CD14-positive monocyte (primary cell): ENCODE data around the gene LYL1. TPM values are rescaled to one million over a fixed set of nuclear protein-coding genes. Genes with fewer than 3 reads are reported as not detected.
A peak's percentile ranks its signal among the peaks of the same experiment; 100 is the strongest.

ENCODE experiments used
- DNase-seq, 3 donors: peaks; one replicate each; pipeline ENCODE4 v3.0.0-alpha.2; 2011 to 2022
- H2AFZ ChIP-seq: 2 replicates; pipeline ENCODE4 v1.6.0; 2012; ENCODE audit warnings: mild to moderate bottlenecking, low read depth, low read length, inconsistent platforms; ENCODE audit not compliant: insufficient read depth, poor library complexity, severe bottlenecking
- H3K27ac ChIP-seq, 2 donors: 1 replicate in 1 of 2; 2 replicates in 1 of 2; pipeline ENCODE4 v1.5.1; 2012 to 2013; ENCODE audit warnings: low read length in 2 of 2, control low read depth in 1 of 2, inconsistent platforms in 1 of 2, low read depth in 1 of 2, mild to moderate bottlenecking in 1 of 2
- H3K27me3 ChIP-seq, 2 donors: one replicate each; pipeline versions ENCODE4 v1.6.0 to v1.6.1; 2011 to 2013; ENCODE audit warnings: low read length in 2 of 2; ENCODE audit not compliant: control insufficient read depth in 2 of 2, insufficient read depth in 2 of 2
- H3K36me3 ChIP-seq, 2 donors: replicated peaks in 1 of 2; 1 replicate in 1 of 2; 2 replicates in 1 of 2; pipeline versions ENCODE4 v1.5.1 to v1.6.1; 2012 to 2013; ENCODE audit warnings: low read length in 2 of 2, control low read depth in 1 of 2, inconsistent platforms in 1 of 2, mild to moderate bottlenecking in 1 of 2; ENCODE audit not compliant: insufficient read depth in 2 of 2, control insufficient read depth in 1 of 2
- H3K4me1 ChIP-seq, 2 donors: 1 replicate in 1 of 2; 2 replicates in 1 of 2; pipeline versions ENCODE4 v1.5.1 to v1.6.1; 2012 to 2013; ENCODE audit warnings: low read length in 2 of 2, control low read depth in 1 of 2, inconsistent platforms in 1 of 2, mild to moderate bottlenecking in 1 of 2, moderate library complexity in 1 of 2; ENCODE audit not compliant: insufficient read depth in 2 of 2, control insufficient read depth in 1 of 2
- H3K4me2 ChIP-seq: replicated peaks from 2 replicates; pipeline ENCODE3; 2012; ENCODE audit warnings: low read length, moderate library complexity, mild to moderate bottlenecking; ENCODE audit not compliant: poor library complexity, severe bottlenecking; ENCODE audit errors: extremely low read depth
- H3K4me3 ChIP-seq, 3 experiments: fragments of 200-600 bp in 1 of 3; sonication (generic) in 1 of 3; replicated peaks in 1 of 3; 1 replicate in 2 of 3; 2 replicates in 1 of 3; pipeline ENCODE4 v1.5.1; 2011 to 2013; ENCODE audit warnings: low read length in 3 of 3, mild to moderate bottlenecking in 3 of 3, control low read depth in 2 of 3, low read depth in 2 of 3, inconsistent platforms in 1 of 3, moderate library complexity in 1 of 3
- H3K79me2 ChIP-seq: 2 replicates; pipeline ENCODE4 v1.6.0; 2012; ENCODE audit warnings: mild to moderate bottlenecking, control low read depth, inconsistent platforms, low read length, moderate library complexity; ENCODE audit not compliant: insufficient read depth
- H3K9ac ChIP-seq: 2 replicates; pipeline ENCODE4 v1.6.0; 2017; ENCODE audit warnings: low read length, mild to moderate bottlenecking; ENCODE audit not compliant: insufficient read depth, poor library complexity, severe bottlenecking
- H3K9me3 ChIP-seq, 2 donors: replicated peaks in 1 of 2; 1 replicate in 1 of 2; 2 replicates in 1 of 2; pipeline versions ENCODE4 v1.5.1 to v1.6.1; 2012 to 2013; ENCODE audit warnings: low read length in 2 of 2, control low read depth in 1 of 2; ENCODE audit not compliant: control insufficient read depth in 1 of 2, insufficient read depth in 1 of 2
- H4K20me1 ChIP-seq: 2 replicates; pipeline ENCODE4 v1.6.0; 2012; ENCODE audit warnings: mild to moderate bottlenecking, low read length, control low read depth, moderate library complexity; ENCODE audit not compliant: insufficient read depth
- H3K27ac Mint-ChIP-seq, 7 donors: one replicate each; pipeline ENCODE4 v1.8.0; 2020; ENCODE audit warnings: mild to moderate bottlenecking in 7 of 7, mixed read lengths in 7 of 7, moderate library complexity in 6 of 7, inconsistent platforms in 2 of 7
- H3K27me3 Mint-ChIP-seq, 3 donors: one replicate each; pipeline ENCODE4 v1.8.0; 2021 to 2022; ENCODE audit warnings: low read depth in 3 of 3, mild to moderate bottlenecking in 3 of 3, mixed read lengths in 3 of 3, moderate library complexity in 3 of 3, inconsistent platforms in 1 of 3
- H3K36me3 Mint-ChIP-seq, 2 donors: one replicate each; pipeline ENCODE4 v1.8.0; 2020; ENCODE audit warnings: mixed read lengths in 2 of 2, inconsistent platforms in 1 of 2, mild to moderate bottlenecking in 1 of 2
- H3K4me1 Mint-ChIP-seq: one replicate; pipeline ENCODE4 v1.8.0; 2020; ENCODE audit warnings: mild to moderate bottlenecking, mixed read lengths
- H3K4me3 Mint-ChIP-seq, 2 donors: one replicate each; pipeline ENCODE4 v1.8.0; 2020; ENCODE audit warnings: mild to moderate bottlenecking in 2 of 2, mixed read lengths in 2 of 2, moderate library complexity in 1 of 2
- H3K9me3 Mint-ChIP-seq, 7 donors: one replicate each; pipeline ENCODE4 v1.8.0; 2020 to 2022; ENCODE audit warnings: mixed read lengths in 7 of 7, mild to moderate bottlenecking in 6 of 7, moderate library complexity in 6 of 7, inconsistent platforms in 2 of 7
- CTCF ChIP-seq: fragments of 200-600 bp; IDR thresholded peaks from one replicate; pipeline ENCODE4 v1.8.0; 2022; ENCODE audit warnings: antibody characterized with exemption, mild to moderate bottlenecking
- WGBS: methylation state at CpG from one replicate; pipeline ENCODE4 v1.1.5; 2013; ENCODE audit warnings: missing lambda C conversion rate; ENCODE audit not compliant: insufficient coverage; 5-methylcytosine and 5-hydroxymethylcytosine counted together
- intact Hi-C, 2 donors: fragments of 100-400 bp; cut with micrococcal nuclease; formaldehyde crosslinking; loops; one replicate each; pipeline versions ENCODE4 v1.15.0 to v1.15.1; 2023
- polyA plus RNA-seq, 3 donors: library from polyadenylated mRNA; depleted of rRNA in 1 of 3; unstranded in 2 of 3; stranded (reverse) in 1 of 3; fragments of 300-500 nt in 2 of 3; fragments of >200 nt in 1 of 3; fragmentation: Illumina TruSeq in 2 of 3; gene quantifications; 1 replicate in 2 of 3; 2 replicates in 1 of 3; pipeline ENCODE4 v1.2.3, GENCODE V29; 2012 to 2021

The LYL1 gene
- polyA plus RNA-seq, 3 donors: 35.7 to 51.1 (median 37.1) TPM

GRCh38 chr19:13150187-13150930, 47.7 kb upstream of the LYL1 start, which contains the start of the genes IER2 and STX10:
Gene IER2, plus strand, starts transcription at chr19:13150411. Its CDS starts 2,776 bp downstream, at chr19:13153187.
Gene STX10, minus strand, starts transcription at chr19:13150375. Its CDS starts 202 bp downstream, at chr19:13150173.
- peaks cover 82% of the 10 kb centered on the region for H3K79me2 ChIP-seq
- 0% methylated on average over 36 of the region's 51 CpGs for WGBS

More at GRCh38 chr19:13150187-13150930, 47.7 kb upstream of the LYL1 start, which contains the start of the genes IER2 and STX10:
- Histone ChIP-seq H2AFZ (peak within 1 kb of the TSS; percentile 75), H3K4me3 (peak within 1 kb of the TSS; percentile 86 to 100 (median 96)), H4K20me1 (peaks cover 39% of the 10 kb centered on the region), H3K9ac (peak within 1 kb of the TSS; percentile 97), H3K4me2 (peak within 1 kb of the TSS; percentile 86), H3K4me1 (peaks cover 31 to 46% of the 10 kb centered on the region in 2 donors), H3K9me3 (no peaks in the 10 kb centered on the region), H3K36me3 (peaks cover 2 to 21% of the 10 kb centered on the region in 2 donors), H3K27me3 (no peaks in the 10 kb centered on the region), H3K27ac (peak within 1 kb of the TSS; percentile 95 to 97)
- Mint-ChIP-seq H3K27me3 (peaks cover 0 to 15% (median 4%) of the 10 kb centered on the region in 3 donors), H3K4me3 (peak within 1 kb of the TSS; percentile 98 to 99), H3K27ac (peak within 1 kb of the TSS; percentile 98 to 99 (median 99)), H3K36me3 (peaks cover 6 to 33% of the 10 kb centered on the region in 2 donors), H3K4me1 (peaks cover 33% of the 10 kb centered on the region), H3K9me3 (peaks cover 0 to 14% (median 8%) of the 10 kb centered on the region in 7 donors)
- TF ChIP-seq CTCF: peak; percentile 43
- intact Hi-C loops: loop anchor here (5.0 to 10.0 kb wide), 5 partner anchors 33 to 694 kb away; partner anchors contain the start of genes LYL1 (in 2 of the 2), JUNB (in 1 of the 2), NACC1 (in 1 of the 2) and RAD23A (in 1 of the 2)
- DNase-seq: peak; percentile 94 to 97 (median 96)
